ENCODE results near the gene PCNX2. TPM values are rescaled to one million over a fixed set of nuclear protein-coding genes. Genes with fewer than 3 reads are reported as not detected.

PCNX2 gene
- total and polyA plus RNA-seq, 2 of the 13 experiments (the other 11 are each of a cell fraction or from before 2014, with no cell fraction given) = 0.11 to 0.42 TPM

GRCh38 chr1:233019778-233020325, 275.7 kb downstream of the PCNX2 start:
- intact Hi-C loops (cut with micrococcal nuclease; ENCODE audit: unreplicated experiment) (no loop called here), in situ Hi-C loops (cut with HindIII; ENCODE audit: extremely low pct_ligation_motif_present, low pct_unique_long_range_greater_than_20kb) (no loop called here)
- Histone ChIP-seq H3K9me3 (ENCODE audit: low read length) (no peaks in the 10 kb centered on the region), H3K4me3 (replicated peaks in 1 of 3; ENCODE audit: insufficient read depth in 1 of 3, low read depth in 2 of 3, low read length in 3 of 3) (no peak overlapping the region), H3K27ac (ENCODE audit: extremely low read length, insufficient read depth, low read length) (no peak overlapping the region), H3K4me2 (ENCODE audit: low read depth, low read length) (no peak overlapping the region), H3K27me3 (ENCODE audit: control insufficient read depth in 1 of 2, insufficient read depth in 2 of 2, low read length in 2 of 2) (peaks cover 0 to 23% of the 10 kb centered on the region in 2 experiments; a peak in 3 of 5 replicates), H2AFZ (ENCODE audit: low read length) (no peak overlapping the region), H3K79me2 (ENCODE audit: insufficient read depth, low read length) (no peaks in the 10 kb centered on the region), H3K9ac (ENCODE audit: insufficient read depth, low read depth, low read length) (no peak overlapping the region), H3K36me3 (replicated peaks in 1 of 2; ENCODE audit: control insufficient read depth in 1 of 2, insufficient read depth in 2 of 2, low read length in 2 of 2) (no peaks in the 10 kb centered on the region), H3K4me1 (ENCODE audit: insufficient read depth, low read length) (no peaks in the 10 kb centered on the region), H4K20me1 (ENCODE audit: insufficient read depth, low read length) (no peaks in the 10 kb centered on the region)
- FAIRE-seq = no peak
- no TSS peak for BruUV-seq (replicated peaks)
- 29% methylated on average over 12 of the region's 12 CpGs for WGBS (ENCODE audit: low lambda C conversion rate)
- ATAC-seq = no peak
- ChIA-PET POLR2A (no interaction called here), CTCF (ENCODE audit: low intra/inter-chr PET ratio, low total read pairs) (no interaction called here)
- TF ChIP-seq KDM2A (CRISPR knock-in tag; IDR thresholded peaks at IDR 0.05; ENCODE audit: borderline replicate concordance, low read depth) = no peak
- TF ChIP-seq ZNF3 (CRISPR knock-in tag; IDR thresholded peaks at IDR 0.05) = no peak
- no peak for TF ChIP-seq TOE1 (CRISPR knock-in tag; IDR thresholded peaks at IDR 0.05)
- TF ChIP-seq ZNF503 (CRISPR knock-in tag; IDR thresholded peaks at IDR 0.05) = no peak
- TF ChIP-seq SIN3B (IDR thresholded peaks at IDR 0.05; ENCODE audit: low read length) = no peak
- no peak for TF ChIP-seq HDAC2 (CRISPR knock-in tag; IDR thresholded peaks at IDR 0.05)
- no peak for TF ChIP-seq ZNF746 (CRISPR knock-in tag; IDR thresholded peaks at IDR 0.05)
- no peak for TF ChIP-seq ZNF431 (CRISPR knock-in tag; IDR thresholded peaks at IDR 0.05; ENCODE audit: borderline replicate concordance, low read depth)
- no peak for TF ChIP-seq STAG1 (CRISPR knock-in tag; IDR thresholded peaks at IDR 0.05)
- no peak for TF ChIP-seq ZBTB1 (CRISPR knock-in tag; IDR thresholded peaks at IDR 0.05; ENCODE audit: borderline replicate concordance)
- TF ChIP-seq MIXL1 (CRISPR knock-in tag; IDR thresholded peaks at IDR 0.05) = no peak
- no peak for TF ChIP-seq POGK (CRISPR knock-in tag; conservative IDR thresholded peaks at IDR 0.05)
- TF ChIP-seq ZNF136 (CRISPR knock-in tag; IDR thresholded peaks at IDR 0.05; ENCODE audit: low read depth) = no peak
- no peak for TF ChIP-seq PHF21A (CRISPR knock-in tag; IDR thresholded peaks at IDR 0.05)
- TF ChIP-seq ATRX (CRISPR knock-in tag; IDR thresholded peaks at IDR 0.05; ENCODE audit: borderline replicate concordance) = no peak
- no peak for TF ChIP-seq ZNF33B (CRISPR knock-in tag; IDR thresholded peaks at IDR 0.05)
- TF ChIP-seq CENPBD1 (CRISPR knock-in tag; IDR thresholded peaks at IDR 0.05; ENCODE audit: borderline replicate concordance, low read depth) = no peak
- no peak for TF ChIP-seq KAT7 (CRISPR knock-in tag; IDR thresholded peaks at IDR 0.05; ENCODE audit: borderline replicate concordance)
- TF ChIP-seq ZBTB49 (CRISPR knock-in tag; IDR thresholded peaks at IDR 0.05; ENCODE audit: borderline replicate concordance) = no peak
- TF ChIP-seq POLR2G (IDR thresholded peaks at IDR 0.05; ENCODE audit: low read depth, low read length) = no peak
- DNase-seq (ENCODE audit: low spot score) = no peak
